ENCODE data around the gene OR10AD1. TPM values are rescaled to one million over a fixed set of nuclear protein-coding genes. Genes with fewer than 3 reads are reported as not detected.
"Not testable (repeated sequence)": the region's sequence is repeated elsewhere in the genome, so short reads cannot be mapped to it uniquely, and the experiment has no call there.

OR10AD1 gene
- total and polyA plus RNA-seq, 2 donors (not counting 1 experiment from before 2014, with no cell fraction given), result not detected

- H4K20me1 ChIP-seq (ENCODE audit: control insufficient read depth, extremely low read depth, insufficient read depth, low read length), result no peaks in the 10 kb centered on the region
- no peaks in the 10 kb centered on the region for H3K79me2 ChIP-seq (ENCODE audit: control insufficient read depth, insufficient read depth, low read length)
- no peak for TF ChIP-seq EZH2 (IDR thresholded peaks at IDR 0.05; ENCODE audit: low read length, missing control alignments)
- TF ChIP-seq CTCF (conservative IDR thresholded peaks at IDR 0.05 in 1 of 2, IDR thresholded peaks at IDR 0.05 in 1 of 2; ENCODE audit: low read depth in 1 of 2, low read length in 2 of 2), result no peak
- H3K27me3 ChIP-seq (ENCODE audit: control insufficient read depth, insufficient read depth, low read length), result no peaks in the 10 kb centered on the region
- no peak overlapping the region for H3K4me2 ChIP-seq (ENCODE audit: extremely low read depth, insufficient read depth, low read length)
- H3K27ac ChIP-seq (ENCODE audit: insufficient read depth, low read length), result no peak overlapping the region
- no peak overlapping the region for H2AFZ ChIP-seq (ENCODE audit: low read length)
- no peak for DNase-seq (ENCODE audit: low read depth in 2 of 2)
- H3K9me3 ChIP-seq (ENCODE audit: control insufficient read depth, insufficient read depth, low read depth, low read length), result no peaks in the 10 kb centered on the region
- H3K9ac ChIP-seq (ENCODE audit: insufficient read depth, low read length), result no peak overlapping the region
- no peaks in the 10 kb centered on the region for H3K4me1 ChIP-seq (ENCODE audit: control insufficient read depth, extremely low read depth, insufficient read depth, low read length)
- no peak overlapping the region for H3K4me3 ChIP-seq (replicated peaks in 1 of 4; ENCODE audit: control extremely low read depth in 1 of 4, insufficient read depth in 1 of 4, low read depth in 3 of 4, low read length in 4 of 4)
- no peaks in the 10 kb centered on the region for H3K36me3 ChIP-seq (ENCODE audit: control insufficient read depth, insufficient read depth, low read length)
Measured at GRCh38 chr12:48220701-48221100, 17.6 kb upstream of the OR10AD1 start.

GRCh38 chr12:48219631-48220030 lies 16.5 kb upstream of the OR10AD1 start:
- Histone ChIP-seq H3K79me2 (ENCODE audit: control insufficient read depth, insufficient read depth, low read length) (no peaks in the 10 kb centered on the region), H3K9ac (ENCODE audit: insufficient read depth, low read length) (no peak overlapping the region), H3K4me2 (ENCODE audit: extremely low read depth, insufficient read depth, low read length) (no peak overlapping the region), H3K4me1 (ENCODE audit: control insufficient read depth, extremely low read depth, insufficient read depth, low read length) (no peaks in the 10 kb centered on the region), H3K4me3 (replicated peaks in 1 of 4; ENCODE audit: control extremely low read depth in 1 of 4, insufficient read depth in 1 of 4, low read depth in 3 of 4, low read length in 4 of 4) (no peak overlapping the region), H3K9me3 (ENCODE audit: control insufficient read depth, insufficient read depth, low read depth, low read length) (no peaks in the 10 kb centered on the region), H3K27me3 (ENCODE audit: control insufficient read depth, insufficient read depth, low read length) (no peaks in the 10 kb centered on the region), H2AFZ (ENCODE audit: low read length) (no peak overlapping the region), H3K36me3 (ENCODE audit: control insufficient read depth, insufficient read depth, low read length) (no peaks in the 10 kb centered on the region), H3K27ac (ENCODE audit: insufficient read depth, low read length) (no peak overlapping the region), H4K20me1 (ENCODE audit: control insufficient read depth, extremely low read depth, insufficient read depth, low read length) (no peaks in the 10 kb centered on the region)
- TF ChIP-seq CTCF (conservative IDR thresholded peaks at IDR 0.05 in 1 of 2, IDR thresholded peaks at IDR 0.05 in 1 of 2; ENCODE audit: low read depth in 1 of 2, low read length in 2 of 2) (no peak), EZH2 (IDR thresholded peaks at IDR 0.05; ENCODE audit: low read length, missing control alignments) (no peak)
- DNase-seq (ENCODE audit: low read depth in 2 of 2), result no peak

- Histone ChIP-seq H3K4me3 (replicated peaks in 1 of 4; ENCODE audit: control extremely low read depth in 1 of 4, insufficient read depth in 1 of 4, low read depth in 3 of 4, low read length in 4 of 4) (no peak overlapping the region), H3K79me2 (ENCODE audit: control insufficient read depth, insufficient read depth, low read length) (no peaks in the 10 kb centered on the region), H3K27me3 (ENCODE audit: control insufficient read depth, insufficient read depth, low read length) (peaks cover 6% of the 10 kb centered on the region), H3K36me3 (ENCODE audit: control insufficient read depth, insufficient read depth, low read length) (no peaks in the 10 kb centered on the region), H2AFZ (ENCODE audit: low read length) (no peak overlapping the region), H3K4me1 (ENCODE audit: control insufficient read depth, extremely low read depth, insufficient read depth, low read length) (no peaks in the 10 kb centered on the region), H3K4me2 (ENCODE audit: extremely low read depth, insufficient read depth, low read length) (no peak overlapping the region), H3K9ac (ENCODE audit: insufficient read depth, low read length) (no peak overlapping the region), H3K27ac (ENCODE audit: insufficient read depth, low read length) (no peak overlapping the region), H3K9me3 (ENCODE audit: control insufficient read depth, insufficient read depth, low read depth, low read length) (no peaks in the 10 kb centered on the region), H4K20me1 (ENCODE audit: control insufficient read depth, extremely low read depth, insufficient read depth, low read length) (no peaks in the 10 kb centered on the region)
- DNase-seq (ENCODE audit: low read depth in 2 of 2), result no peak
- TF ChIP-seq CTCF (conservative IDR thresholded peaks at IDR 0.05 in 1 of 2, IDR thresholded peaks at IDR 0.05 in 1 of 2; ENCODE audit: low read depth in 1 of 2, low read length in 2 of 2), result no peak
- TF ChIP-seq EZH2 (IDR thresholded peaks at IDR 0.05; ENCODE audit: low read length, missing control alignments), result no peak
Measured at GRCh38 chr12:48216785-48217184, 13.7 kb upstream of the OR10AD1 start.

- H3K36me3 ChIP-seq (ENCODE audit: control insufficient read depth, insufficient read depth, low read length); H3K27ac ChIP-seq (ENCODE audit: insufficient read depth, low read length); H3K79me2 ChIP-seq (ENCODE audit: control insufficient read depth, insufficient read depth, low read length); H3K4me2 ChIP-seq (ENCODE audit: extremely low read depth, insufficient read depth, low read length); H3K4me3 ChIP-seq (replicated peaks in 1 of 4; ENCODE audit: control extremely low read depth in 1 of 4, insufficient read depth in 1 of 4, low read depth in 3 of 4, low read length in 4 of 4); H2AFZ ChIP-seq (ENCODE audit: low read length); H3K27me3 ChIP-seq (ENCODE audit: control insufficient read depth, insufficient read depth, low read length); DNase-seq (ENCODE audit: low read depth in 2 of 2); H3K9ac ChIP-seq (ENCODE audit: insufficient read depth, low read length); H3K9me3 ChIP-seq (ENCODE audit: control insufficient read depth, insufficient read depth, low read depth, low read length); H3K4me1 ChIP-seq (ENCODE audit: control insufficient read depth, extremely low read depth, insufficient read depth, low read length); H4K20me1 ChIP-seq (ENCODE audit: control insufficient read depth, extremely low read depth, insufficient read depth, low read length): not testable (repeated sequence)
Measured at GRCh38 chr12:48209495-48209894, 6.4 kb upstream of the OR10AD1 start.

Data from fibroblast of lung (primary cell).